GM23248 (cell line): ENCODE data around the gene NSD2. TPM values are rescaled to one million over a fixed set of nuclear protein-coding genes. Genes with fewer than 3 reads are reported as not detected.

ENCODE experiments used
- DNase-seq: peaks from one replicate; pipeline ENCODE4 v3.0.0-alpha.2; 2015
- H2AFZ ChIP-seq: fragments of 200-600 bp; sonication (generic); 2 replicates; pipeline ENCODE4 v1.6.1; 2016; ENCODE audit warnings: antibody characterized with exemption
- H3F3A ChIP-seq: fragments of 200-600 bp; sonication (generic); 2 replicates; pipeline ENCODE4 v1.6.1; 2016; ENCODE audit warnings: mild to moderate bottlenecking, antibody characterized with exemption, mixed run types; ENCODE audit not compliant: insufficient read depth
- H3K27ac ChIP-seq: fragments of 200-600 bp; sonication (generic); 2 replicates; pipeline ENCODE4 v1.5.1; 2016; ENCODE audit warnings: mild to moderate bottlenecking
- H3K27me3 ChIP-seq: fragments of 200-600 bp; sonication (generic); replicated peaks from 2 replicates; pipeline ENCODE4 v1.6.1; 2016; ENCODE audit warnings: mild to moderate bottlenecking; ENCODE audit not compliant: insufficient read depth
- H3K36me3 ChIP-seq: fragments of 200-600 bp; sonication (generic); 2 replicates; pipeline ENCODE4 v1.6.1; 2016; ENCODE audit warnings: low read depth, mild to moderate bottlenecking
- H3K4me1 ChIP-seq: fragments of 200-600 bp; sonication (generic); 2 replicates; pipeline ENCODE4 v1.6.1; 2016; ENCODE audit warnings: mild to moderate bottlenecking; ENCODE audit not compliant: insufficient read depth
- H3K4me2 ChIP-seq: fragments of 200-600 bp; sonication (generic); one replicate; pipeline ENCODE4 v1.6.1; 2016; ENCODE audit warnings: mild to moderate bottlenecking; ENCODE audit not compliant: unreplicated experiment
- H3K4me3 ChIP-seq: fragments of 200-600 bp; sonication (generic); 2 replicates; pipeline ENCODE4 v1.5.1; 2016; ENCODE audit warnings: mild to moderate bottlenecking
- H3K79me2 ChIP-seq: fragments of 200-600 bp; sonication (generic); 2 replicates; pipeline ENCODE4 v1.6.1; 2016; ENCODE audit warnings: mild to moderate bottlenecking; ENCODE audit not compliant: insufficient read depth
- H3K9ac ChIP-seq: fragments of 200-600 bp; sonication (generic); 2 replicates; pipeline ENCODE4 v1.6.1; 2016; ENCODE audit warnings: mild to moderate bottlenecking
- H3K9me2 ChIP-seq: fragments of 200-600 bp; sonication (generic); 2 replicates; pipeline ENCODE4 v1.6.1; 2016; ENCODE audit warnings: mixed run types, mild to moderate bottlenecking, moderate library complexity; ENCODE audit not compliant: insufficient read depth
- H3K9me3 ChIP-seq: fragments of 200-600 bp; sonication (generic); one replicate; pipeline ENCODE4 v1.6.1; 2017; ENCODE audit warnings: low read depth
- H4K20me1 ChIP-seq: fragments of 200-600 bp; sonication (generic); 2 replicates; pipeline ENCODE4 v1.6.0; 2016; ENCODE audit not compliant: insufficient read depth
- EZH2 ChIP-seq: fragments of 200-600 bp; sonication (generic); IDR thresholded peaks from 2 replicates; pipeline ENCODE4 v1.6.1; 2018; ENCODE audit warnings: antibody characterized with exemption, mild to moderate bottlenecking; ENCODE audit not compliant: insufficient read depth, poor library complexity, severe bottlenecking
- EZH2phosphoT487 ChIP-seq: fragments of 200-600 bp; sonication (generic); IDR thresholded peaks from 2 replicates; pipeline ENCODE4 v1.6.1; 2018; ENCODE audit warnings: antibody characterized with exemption, moderate library complexity, mild to moderate bottlenecking, low read depth; ENCODE audit not compliant: insufficient read depth
- WGBS, 2 experiments: methylation state at CpG; one replicate each; pipeline ENCODE4 v1.1.6; 2015 to 2017; ENCODE audit warnings: low lambda C conversion rate in 2 of 2, low coverage in 1 of 2; ENCODE audit errors: missing lambda C conversion rate in 2 of 2; 5-methylcytosine and 5-hydroxymethylcytosine counted together
- in situ Hi-C: fragments of 300-500 bp; cut with MboI; formaldehyde crosslinking; loops from 2 replicates; pipeline ENCODE4 v1.15.0; 2020
- polyA plus RNA-seq: library from polyadenylated mRNA; unstranded; fragments of >200 nt; fragmentation: Nextera tagmentation; extraction: Ambion mirVana; gene quantifications from 2 replicates; pipeline ENCODE4 v1.2.1, GENCODE V29; 2016
- total RNA-seq: library from RNA; depleted of rRNA; stranded (reverse); fragments of >200 nt; shearing (Covaris generic); gene quantifications from 2 replicates; pipeline ENCODE4 v1.2.3, GENCODE V29; 2014

NSD2 gene
- total and polyA plus RNA-seq, 2 experiments from 2014 or later, result 20.1 to 32.4 TPM

DNA sequence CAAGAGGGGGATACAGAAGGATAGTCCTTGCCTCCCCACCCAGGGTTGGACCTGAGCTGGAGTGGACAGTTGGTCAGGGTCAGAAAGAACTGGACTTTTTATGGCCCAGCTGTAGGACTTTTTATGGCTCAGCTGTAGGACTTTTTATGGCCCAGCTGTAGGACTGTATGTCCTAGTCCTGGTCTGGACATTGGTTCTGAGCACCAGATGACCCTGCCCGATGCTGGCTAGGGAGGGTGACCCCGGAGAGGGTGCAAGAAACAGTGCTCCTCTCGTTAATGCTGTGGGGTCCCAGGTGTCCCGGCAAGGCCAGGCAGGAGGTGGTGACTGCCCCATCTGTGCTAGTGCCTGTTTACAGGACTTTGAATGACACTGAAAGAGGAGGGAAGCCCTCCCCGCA, 13.3 kb upstream of the NSD2 start:
- WGBS, 2 experiments, result 63 to 70% methylated on average over 5 of the region's 5 CpGs
- in situ Hi-C loops, result no loop called here
- Histone ChIP-seq H2AFZ (no peak overlapping the region), H3K36me3 (no peaks in the 10 kb centered on the region), H3K4me1 (peaks cover 6% of the 10 kb centered on the region; the same call in 1 of the 2 replicates), H3F3A (peaks cover 7% of the 10 kb centered on the region; the same call in 1 of the 2 replicates), H3K9ac (peak overlapping the region; percentile 86; the same call in 1 of the 2 replicates), H3K4me3 (no peak overlapping the region), H3K79me2 (peaks cover 40% of the 10 kb centered on the region), H4K20me1 (no peaks in the 10 kb centered on the region), H3K4me2 (no peak overlapping the region), H3K9me2 (no peaks in the 10 kb centered on the region), H3K9me3 (no peaks in the 10 kb centered on the region), H3K27ac (no peak overlapping the region), H3K27me3 (no peaks in the 10 kb centered on the region)
- no peak for DNase-seq
- no peak for TF ChIP-seq EZH2

DNA sequence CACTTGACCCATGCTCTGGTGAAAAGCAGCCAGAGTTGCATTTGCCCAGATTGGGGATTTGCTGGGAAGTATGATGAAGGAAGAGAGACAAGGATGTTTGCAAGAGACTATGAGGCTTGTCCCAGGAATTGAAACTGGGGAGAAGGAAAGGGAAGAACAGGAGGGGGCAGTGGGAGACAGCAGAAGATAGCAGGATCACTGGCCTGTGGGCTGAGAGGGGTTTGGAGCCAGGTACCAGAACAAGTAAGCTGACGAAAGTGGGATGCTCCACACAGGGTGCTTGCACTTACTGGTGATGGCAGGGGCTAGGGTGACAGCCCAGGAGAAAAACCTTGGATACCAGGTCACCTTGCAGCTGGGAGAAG, 11.8 kb upstream of the NSD2 start:
- no peaks in the 10 kb centered on the region for H3K27me3 ChIP-seq
- H2AFZ ChIP-seq, result no peak overlapping the region
- in situ Hi-C loops, result no loop called here
- no peak for DNase-seq
- TF ChIP-seq EZH2 (no peak), EZH2phosphoT487 (no peak)
- no peaks in the 10 kb centered on the region for H4K20me1 ChIP-seq
- H3K9me2 ChIP-seq, result no peaks in the 10 kb centered on the region
- H3K9ac ChIP-seq, result no peak overlapping the region
- no peaks in the 10 kb centered on the region for H3K36me3 ChIP-seq
- peaks cover 25% of the 10 kb centered on the region for H3K79me2 ChIP-seq
- no peak overlapping the region for H3K27ac ChIP-seq
- H3K4me3 ChIP-seq, result no peak overlapping the region
- H3F3A ChIP-seq, result peaks cover 7% of the 10 kb centered on the region; the same call in 1 of the 2 replicates
- peaks cover 6% of the 10 kb centered on the region; the same call in 1 of the 2 replicates for H3K4me1 ChIP-seq
- WGBS, 2 experiments, result 13 to 41% methylated on average over 1 of the region's 1 CpG
- no peak overlapping the region for H3K4me2 ChIP-seq
- no peaks in the 10 kb centered on the region for H3K9me3 ChIP-seq

DNA sequence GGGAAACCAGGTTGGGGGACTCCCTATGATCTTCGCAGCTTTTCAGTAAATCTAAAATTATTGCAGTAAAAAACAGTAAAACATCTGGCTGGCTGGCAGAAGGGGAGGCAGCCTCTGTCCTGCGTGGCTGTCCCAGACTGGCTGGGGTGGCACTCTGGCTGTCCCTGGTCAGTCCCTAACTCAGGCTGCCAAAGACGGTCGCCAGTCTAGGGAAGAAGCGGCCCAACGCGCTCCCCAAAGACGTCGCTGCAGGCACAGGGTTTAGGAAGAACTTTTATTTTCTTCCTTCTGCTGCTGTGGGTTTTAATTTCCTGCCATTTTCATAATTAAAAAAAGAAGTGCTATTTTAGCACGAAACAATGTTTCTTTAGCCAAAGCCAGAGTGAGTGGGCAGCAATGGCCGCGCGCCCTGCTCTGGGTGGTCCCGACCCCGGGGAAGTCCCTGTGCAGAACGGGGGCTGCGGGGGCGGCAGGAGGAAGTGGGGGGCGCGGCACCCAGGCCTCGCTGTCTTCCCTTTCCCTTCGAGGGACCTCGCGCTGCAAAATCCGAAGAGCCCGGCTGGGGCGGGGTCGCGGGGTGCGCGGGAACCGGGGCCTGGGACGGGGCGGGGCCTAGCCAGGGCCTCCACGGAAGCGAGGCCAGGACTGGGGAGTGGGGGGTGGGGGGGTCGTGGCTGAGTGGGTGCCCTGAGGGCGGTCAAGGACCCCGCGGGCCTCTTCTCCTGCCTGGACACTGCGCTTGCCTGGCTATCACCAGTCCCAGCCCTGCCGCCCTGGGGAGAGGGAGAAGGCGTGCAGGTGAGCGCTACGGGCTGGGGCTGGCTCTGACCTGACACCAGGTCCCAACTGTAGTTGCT, 8.9 kb upstream of the NSD2 start:
- H3K27me3 ChIP-seq, result no peaks in the 10 kb centered on the region
- H3K9me2 ChIP-seq, result no peaks in the 10 kb centered on the region
- peaks cover 7% of the 10 kb centered on the region for H3K79me2 ChIP-seq
- peak overlapping the region; percentile 60 for H3K4me2 ChIP-seq
- H3K4me3 ChIP-seq, result peak overlapping the region; percentile 68
- no peaks in the 10 kb centered on the region for H3K36me3 ChIP-seq
- 13 to 17% methylated on average over 14 to 30 of the region's 45 CpGs for WGBS, 2 experiments
- 0 out of 2 replicates have a peak overlapping the region, but pooled peaks have one; percentile 49 for H3K9ac ChIP-seq
- TF ChIP-seq EZH2phosphoT487 (no peak), EZH2 (no peak)
- peaks cover 7% of the 10 kb centered on the region; the same call in 1 of the 2 replicates for H3F3A ChIP-seq
- H3K27ac ChIP-seq, result no peak overlapping the region
- peaks cover 3% of the 10 kb centered on the region; the same call in 1 of the 2 replicates for H3K4me1 ChIP-seq
- no peaks in the 10 kb centered on the region for H4K20me1 ChIP-seq
- H2AFZ ChIP-seq, result peak overlapping the region; percentile 73
- H3K9me3 ChIP-seq, result no peaks in the 10 kb centered on the region
- no peak for DNase-seq
- in situ Hi-C loops, result no loop called here

DNA sequence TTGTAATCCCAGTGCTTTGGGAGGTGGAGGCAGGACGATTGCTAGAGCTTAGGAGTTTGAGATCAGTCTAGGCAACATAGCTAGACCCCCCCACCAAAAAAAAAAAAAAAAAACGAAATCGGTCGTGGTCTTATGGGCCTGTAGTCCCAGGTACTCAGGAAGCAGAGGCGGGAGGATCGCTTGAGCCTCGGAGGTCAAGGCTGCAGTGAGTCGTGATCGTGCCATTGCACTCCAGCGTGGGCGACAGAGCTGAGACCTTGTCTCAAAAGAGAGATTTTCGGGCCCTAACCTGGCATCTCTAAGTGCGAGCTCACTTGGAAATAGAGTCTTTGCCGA, 8.3 kb upstream of the NSD2 start:
- no peaks in the 10 kb centered on the region for H3K27me3 ChIP-seq
- no peak for DNase-seq
- H3K4me1 ChIP-seq, result no peaks in the 10 kb centered on the region
- peaks cover 7% of the 10 kb centered on the region; the same call in 1 of the 2 replicates for H3F3A ChIP-seq
- H3K9me2 ChIP-seq, result no peaks in the 10 kb centered on the region
- in situ Hi-C loops, result no loop called here
- H2AFZ ChIP-seq, result no peak overlapping the region
- no peak overlapping the region for H3K9ac ChIP-seq
- no peak overlapping the region for H3K27ac ChIP-seq
- H3K4me3 ChIP-seq, result no peak overlapping the region
- H3K9me3 ChIP-seq, result no peaks in the 10 kb centered on the region
- no peak overlapping the region for H3K4me2 ChIP-seq
- H3K36me3 ChIP-seq, result no peaks in the 10 kb centered on the region
- H3K79me2 ChIP-seq, result 0 out of 2 replicates have a peak, but pooled peaks cover under 1% of the 10 kb centered on the region
- no peaks in the 10 kb centered on the region for H4K20me1 ChIP-seq
- 78 to 79% methylated on average over 14 of the region's 14 CpGs for WGBS, 2 experiments
- TF ChIP-seq EZH2phosphoT487 (no peak), EZH2 (no peak)
